HG02642 (cell line): ENCODE measurements around the gene C9orf153.
"Not testable (repeated sequence)": the region's sequence is repeated elsewhere in the genome, so short reads cannot be mapped to it uniquely, and the experiment has no call there.

Source experiments
- ATAC-seq: cut with Tn5 transposase; IDR thresholded peaks from one replicate; pipeline ENCODE4 v1.9.1; 2021; ENCODE audit warnings: mild to moderate bottlenecking; ENCODE audit not compliant: unreplicated experiment, poor library complexity

Gene C9orf153

GRCh38 chr9:86259557-86259956 lies at the start of gene C9orf153:
Gene C9orf153, minus strand, starts transcription at chr9:86259657. Its CDS starts 30,054 bp downstream, at chr9:86229603.
- no peak for ATAC-seq

- ATAC-seq: no peak
These were observed 49.2 kb upstream of the C9orf153 start for GRCh38 chr9:86308687-86309086.

GRCh38 chr9:86304236-86304730 lies 44.8 kb upstream of the C9orf153 start:
- no peak for ATAC-seq

- ATAC-seq: no peak
These were observed 44.0 kb upstream of the C9orf153 start for GRCh38 chr9:86303316-86303975.

GRCh38 chr9:86301686-86302085 lies 42.2 kb upstream of the C9orf153 start:
- ATAC-seq: no peak

GRCh38 chr9:86300701-86301100 lies 41.2 kb upstream of the C9orf153 start:
- no peak for ATAC-seq

- ATAC-seq: no peak
These were observed 39.4 kb upstream of the C9orf153 start for GRCh38 chr9:86298873-86299272.

GRCh38 chr9:86290341-86290740 lies 30.9 kb upstream of the C9orf153 start:
- not testable (repeated sequence) for ATAC-seq

- ATAC-seq: no peak
These were observed 29.2 kb upstream of the C9orf153 start for GRCh38 chr9:86288499-86289198.

GRCh38 chr9:86287013-86287412 lies 27.6 kb upstream of the C9orf153 start:
- ATAC-seq: no peak

GRCh38 chr9:86286278-86286677 lies 26.8 kb upstream of the C9orf153 start:
- ATAC-seq: no peak

GRCh38 chr9:86285261-86285660 lies 25.8 kb upstream of the C9orf153 start:
- no peak for ATAC-seq

- ATAC-seq: no peak
These were observed 23.6 kb upstream of the C9orf153 start for GRCh38 chr9:86282979-86283535.

GRCh38 chr9:86282077-86282978 lies 22.9 kb upstream of the C9orf153 start, which contains the start of gene ISCA1:
Gene ISCA1, minus strand, starts transcription at chr9:86282538. Its CDS starts 80 bp downstream, at chr9:86282458.
- peak; percentile 90 for ATAC-seq

GRCh38 chr9:86281593-86282076 lies 22.2 kb upstream of the C9orf153 start:
- no peak for ATAC-seq

- no peak for ATAC-seq
These were observed 21.1 kb upstream of the C9orf153 start for GRCh38 chr9:86280580-86280979.

GRCh38 chr9:86279839-86280238 lies 20.4 kb upstream of the C9orf153 start:
- no peak for ATAC-seq

- ATAC-seq: no peak
These were observed 17.6 kb upstream of the C9orf153 start for GRCh38 chr9:86277072-86277471.

GRCh38 chr9:86275962-86276361 lies 16.5 kb upstream of the C9orf153 start:
- ATAC-seq: no peak
